T-helper 2 cell treated with Interferon-gamma antibody and Interleukin-4, amounts not matched to agents 5 μg/mL and 100 μg/mL, for 36 hours (primary cell): ENCODE measurements around the gene USP36.

Experiments
- DNase-seq: peaks from one replicate; pipeline ENCODE4 v3.0.0; 2021; ENCODE audit warnings: low spot score
- H3K27ac Mint-ChIP-seq: one replicate; pipeline ENCODE4 v1.8.0; 2021; ENCODE audit warnings: mild to moderate bottlenecking, mixed read lengths
- H3K27me3 Mint-ChIP-seq: one replicate; pipeline ENCODE4 v1.8.0; 2021; ENCODE audit warnings: low read depth, mixed read lengths
- H3K36me3 Mint-ChIP-seq: one replicate; pipeline ENCODE4 v1.8.0; 2021; ENCODE audit warnings: low read depth, mixed read lengths
- H3K4me1 Mint-ChIP-seq: one replicate; pipeline ENCODE4 v1.8.0; 2021; ENCODE audit warnings: low read depth, mixed read lengths
- H3K4me3 Mint-ChIP-seq: one replicate; pipeline ENCODE4 v1.8.0; 2022; ENCODE audit warnings: mild to moderate bottlenecking, moderate library complexity, mixed read lengths
- H3K9me3 Mint-ChIP-seq: one replicate; pipeline ENCODE4 v1.8.0; 2021; ENCODE audit warnings: mixed read lengths

Gene USP36

DNA sequence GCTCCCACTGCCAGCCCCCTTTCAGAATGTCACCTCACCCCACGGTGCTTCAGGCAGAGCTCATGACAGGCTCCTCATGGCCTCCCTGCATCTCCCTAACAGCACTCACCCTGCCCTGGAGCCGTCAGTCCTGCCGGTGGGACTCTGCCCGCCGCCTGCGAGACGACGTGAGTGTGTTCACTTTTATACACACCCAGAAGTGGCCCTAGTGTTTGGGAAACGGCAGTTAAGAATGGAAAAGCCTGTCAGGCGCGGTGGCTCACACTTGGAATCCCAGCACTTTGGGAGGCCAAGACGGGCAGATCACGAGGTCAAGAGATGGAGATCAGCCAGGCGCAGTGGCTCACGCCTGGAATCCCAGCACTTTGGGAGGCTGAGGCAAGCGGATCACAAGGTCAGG, 46.2 kb downstream of the USP36 start:
- no peak overlapping the region for H3K4me3 Mint-ChIP-seq

DNA sequence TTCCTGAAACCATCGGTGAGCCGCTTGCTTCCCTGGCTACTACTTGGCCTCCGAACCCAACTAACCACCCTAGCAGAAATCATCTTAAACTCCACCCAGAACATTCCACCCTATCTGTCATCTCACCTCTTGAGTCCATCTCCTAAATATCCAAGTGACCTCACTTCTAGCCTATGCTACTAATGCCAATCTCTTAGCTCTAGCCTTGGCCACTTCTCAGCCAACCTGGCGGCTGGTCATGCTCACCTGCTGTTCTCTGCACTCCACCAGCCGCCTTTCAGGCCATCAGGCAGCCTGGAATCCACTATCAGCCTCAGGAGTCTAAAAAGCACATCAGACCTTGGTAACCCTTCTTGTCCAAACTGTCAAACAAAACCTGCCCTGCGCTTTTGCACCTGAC, 46.6 kb downstream of the USP36 start:
- H3K27me3 Mint-ChIP-seq = no peaks in the 10 kb centered on the region
- H3K4me1 Mint-ChIP-seq = peaks cover 16% of the 10 kb centered on the region
- H3K27ac Mint-ChIP-seq = no peak overlapping the region
- no peak overlapping the region for H3K4me3 Mint-ChIP-seq
- no peak for DNase-seq
- peaks cover 63% of the 10 kb centered on the region for H3K36me3 Mint-ChIP-seq
- H3K9me3 Mint-ChIP-seq = no peaks in the 10 kb centered on the region

More for the DNA sequence above, 46.2 kb downstream of the USP36 start:
- H3K4me1 Mint-ChIP-seq = peaks cover 17% of the 10 kb centered on the region
- no peaks in the 10 kb centered on the region for H3K27me3 Mint-ChIP-seq
- H3K27ac Mint-ChIP-seq = no peak overlapping the region
- peaks cover 67% of the 10 kb centered on the region for H3K36me3 Mint-ChIP-seq
- H3K9me3 Mint-ChIP-seq = no peaks in the 10 kb centered on the region
- DNase-seq = no peak

- Mint-ChIP-seq H3K4me1 (peaks cover 13% of the 10 kb centered on the region), H3K27me3 (no peaks in the 10 kb centered on the region), H3K9me3 (no peaks in the 10 kb centered on the region), H3K4me3 (no peak overlapping the region), H3K27ac (no peak overlapping the region), H3K36me3 (peaks cover 57% of the 10 kb centered on the region)
- DNase-seq = no peak
These were observed 47.2 kb downstream of the USP36 start for GRCh38 chr17:78793415-78793814.

GRCh38 chr17:78791840-78792709, 48.5 kb downstream of the USP36 start:
- Mint-ChIP-seq H3K4me3 (no peak overlapping the region), H3K27ac (peak overlapping the region; percentile 39)

GRCh38 chr17:78790552-78790951, 50.1 kb downstream of the USP36 start:
- H3K9me3 Mint-ChIP-seq = no peaks in the 10 kb centered on the region
- H3K4me1 Mint-ChIP-seq = peaks cover 14% of the 10 kb centered on the region
- DNase-seq = no peak
- H3K36me3 Mint-ChIP-seq = peaks cover 36% of the 10 kb centered on the region
- H3K4me3 Mint-ChIP-seq = no peak overlapping the region
- H3K27me3 Mint-ChIP-seq = no peaks in the 10 kb centered on the region
- H3K27ac Mint-ChIP-seq = no peak overlapping the region

More at GRCh38 chr17:78791840-78792709, 48.5 kb downstream of the USP36 start:
- Mint-ChIP-seq H3K9me3 (no peaks in the 10 kb centered on the region), H3K27me3 (no peaks in the 10 kb centered on the region), H3K36me3 (peaks cover 51% of the 10 kb centered on the region), H3K4me1 (peaks cover 12% of the 10 kb centered on the region)
- DNase-seq = no peak

DNA sequence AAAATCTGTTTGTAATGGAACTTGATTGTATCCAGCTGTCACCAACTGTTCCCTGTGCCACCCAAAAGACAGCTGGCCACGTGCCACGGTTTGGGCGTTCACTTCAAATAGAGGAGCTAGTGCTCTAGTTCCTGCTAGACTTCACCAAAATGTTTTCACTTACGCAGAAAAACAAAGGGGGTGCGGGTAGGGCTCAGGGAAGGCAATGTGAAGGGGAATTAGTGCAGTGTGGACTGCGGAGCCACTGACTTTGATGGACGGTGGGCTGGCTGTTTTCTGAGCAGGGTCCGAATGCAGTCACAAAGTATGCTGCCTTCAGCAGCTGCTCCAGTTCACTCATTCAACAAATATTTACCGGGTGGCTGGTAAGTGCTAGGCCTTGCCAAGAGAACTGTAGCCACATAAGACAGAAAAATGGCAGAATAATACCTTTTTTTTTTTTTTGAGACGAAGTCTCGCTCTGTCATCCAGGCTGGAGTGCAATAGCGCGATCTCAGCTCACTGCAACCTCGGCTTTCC, 50.9 kb downstream of the USP36 start:
- Mint-ChIP-seq H3K36me3 (peaks cover 32% of the 10 kb centered on the region), H3K4me3 (peak overlapping the region; percentile 56), H3K27me3 (no peaks in the 10 kb centered on the region), H3K4me1 (peaks cover 21% of the 10 kb centered on the region), H3K9me3 (no peaks in the 10 kb centered on the region), H3K27ac (peak overlapping the region; percentile 86)
- DNase-seq = no peak

DNA sequence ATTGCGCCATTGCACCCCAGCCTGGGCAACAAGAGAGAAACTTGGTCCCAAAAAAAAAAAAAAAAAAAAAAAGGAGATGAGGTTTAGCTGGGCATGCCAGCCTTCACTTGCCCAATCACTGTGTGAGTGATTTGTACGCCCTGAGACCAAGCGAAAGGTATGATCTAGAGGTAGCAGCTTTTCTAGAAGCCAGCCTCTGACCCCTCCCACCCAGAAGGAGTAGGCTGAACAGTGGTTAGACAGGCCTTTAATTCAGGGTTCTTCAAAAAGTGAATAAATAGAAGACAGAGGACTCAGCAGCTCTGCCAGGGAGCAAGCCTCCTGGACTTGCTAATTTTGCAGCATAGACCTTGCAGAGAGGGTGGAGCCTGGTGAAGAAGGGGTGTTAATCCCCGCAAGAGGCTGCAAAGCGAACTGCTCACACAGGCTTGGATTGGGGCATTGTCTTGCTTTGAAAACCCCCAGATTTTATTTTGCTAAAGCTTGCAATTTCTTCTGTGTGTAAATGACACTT, 51.4 kb downstream of the USP36 start:
- Mint-ChIP-seq H3K9me3 (no peaks in the 10 kb centered on the region), H3K27ac (peak overlapping the region; percentile 86), H3K27me3 (no peaks in the 10 kb centered on the region), H3K36me3 (peaks cover 27% of the 10 kb centered on the region), H3K4me1 (peaks cover 25% of the 10 kb centered on the region), H3K4me3 (no peak overlapping the region)
- no peak for DNase-seq

DNA sequence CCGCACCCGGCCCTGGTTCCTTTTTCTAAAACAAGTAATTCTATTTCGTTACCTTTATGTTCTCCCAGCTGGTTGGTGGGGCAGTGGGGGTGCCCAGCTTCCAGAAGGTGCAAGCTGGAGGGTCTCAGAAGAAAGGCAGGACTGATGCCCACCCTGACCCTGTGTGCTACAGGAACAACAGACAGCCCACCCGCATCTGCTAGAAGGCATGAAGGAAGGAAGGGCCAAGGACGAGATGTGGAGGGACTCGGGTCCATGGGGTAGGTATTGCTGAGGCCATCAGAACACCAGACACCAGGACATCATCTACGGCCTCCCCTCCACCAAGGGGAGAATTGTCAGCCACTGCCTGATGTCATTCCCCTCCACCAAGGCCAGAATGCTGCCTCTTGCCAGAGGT, 52.2 kb downstream of the USP36 start:
- Mint-ChIP-seq H3K9me3 (no peaks in the 10 kb centered on the region), H3K27ac (no peak overlapping the region), H3K36me3 (peaks cover 21% of the 10 kb centered on the region), H3K27me3 (no peaks in the 10 kb centered on the region), H3K4me1 (peaks cover 32% of the 10 kb centered on the region), H3K4me3 (no peak overlapping the region)
- no peak for DNase-seq

GRCh38 chr17:78787444-78787843, 53.2 kb downstream of the USP36 start:
- Mint-ChIP-seq H3K27ac (no peak overlapping the region), H3K36me3 (peaks cover 19% of the 10 kb centered on the region), H3K9me3 (no peaks in the 10 kb centered on the region)

GRCh38 chr17:78785663-78786057, 55.0 kb downstream of the USP36 start:
- H3K36me3 Mint-ChIP-seq = peaks cover 17% of the 10 kb centered on the region
- H3K4me3 Mint-ChIP-seq = no peak overlapping the region
- H3K27me3 Mint-ChIP-seq = no peaks in the 10 kb centered on the region
- peaks cover 37% of the 10 kb centered on the region for H3K4me1 Mint-ChIP-seq
- no peak for DNase-seq
- H3K27ac Mint-ChIP-seq = peak overlapping the region; percentile 80
- H3K9me3 Mint-ChIP-seq = no peaks in the 10 kb centered on the region

More at GRCh38 chr17:78787444-78787843, 53.2 kb downstream of the USP36 start:
- Mint-ChIP-seq H3K4me3 (no peak overlapping the region), H3K27me3 (no peaks in the 10 kb centered on the region), H3K4me1 (peaks cover 39% of the 10 kb centered on the region)
- no peak for DNase-seq

- Mint-ChIP-seq H3K27ac (peak overlapping the region; percentile 80), H3K36me3 (peaks cover 15% of the 10 kb centered on the region), H3K27me3 (no peaks in the 10 kb centered on the region), H3K4me3 (peak overlapping the region; percentile 65), H3K9me3 (no peaks in the 10 kb centered on the region), H3K4me1 (peaks cover 37% of the 10 kb centered on the region)
- DNase-seq = no peak
These were observed 55.5 kb downstream of the USP36 start for GRCh38 chr17:78785011-78785662.

DNA sequence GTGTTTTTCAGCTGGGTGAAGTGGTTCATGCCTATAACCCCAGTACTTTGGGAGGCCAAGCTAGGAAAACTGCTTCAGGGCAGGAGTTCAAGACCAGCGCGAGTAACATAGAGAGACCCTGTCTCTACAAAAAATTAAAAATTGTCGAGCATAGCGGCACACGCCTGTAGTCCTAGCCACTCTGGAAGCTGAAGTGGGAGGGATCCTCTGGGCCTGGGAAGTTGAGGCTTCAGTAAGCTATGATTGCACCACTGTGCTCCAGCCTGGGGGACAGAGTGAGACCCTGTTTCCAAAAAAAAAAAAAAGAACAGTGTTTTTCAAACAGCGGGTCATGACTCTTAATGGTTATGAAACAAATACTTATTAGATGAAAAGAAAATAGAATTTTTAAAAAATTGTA, 56.3 kb downstream of the USP36 start:
- peak overlapping the region; percentile 84 for H3K27ac Mint-ChIP-seq
- DNase-seq = no peak
- peaks cover 15% of the 10 kb centered on the region for H3K36me3 Mint-ChIP-seq
- peaks cover 37% of the 10 kb centered on the region for H3K4me1 Mint-ChIP-seq
- peak overlapping the region; percentile 84 for H3K4me3 Mint-ChIP-seq
- H3K9me3 Mint-ChIP-seq = no peaks in the 10 kb centered on the region
- H3K27me3 Mint-ChIP-seq = no peaks in the 10 kb centered on the region

DNA sequence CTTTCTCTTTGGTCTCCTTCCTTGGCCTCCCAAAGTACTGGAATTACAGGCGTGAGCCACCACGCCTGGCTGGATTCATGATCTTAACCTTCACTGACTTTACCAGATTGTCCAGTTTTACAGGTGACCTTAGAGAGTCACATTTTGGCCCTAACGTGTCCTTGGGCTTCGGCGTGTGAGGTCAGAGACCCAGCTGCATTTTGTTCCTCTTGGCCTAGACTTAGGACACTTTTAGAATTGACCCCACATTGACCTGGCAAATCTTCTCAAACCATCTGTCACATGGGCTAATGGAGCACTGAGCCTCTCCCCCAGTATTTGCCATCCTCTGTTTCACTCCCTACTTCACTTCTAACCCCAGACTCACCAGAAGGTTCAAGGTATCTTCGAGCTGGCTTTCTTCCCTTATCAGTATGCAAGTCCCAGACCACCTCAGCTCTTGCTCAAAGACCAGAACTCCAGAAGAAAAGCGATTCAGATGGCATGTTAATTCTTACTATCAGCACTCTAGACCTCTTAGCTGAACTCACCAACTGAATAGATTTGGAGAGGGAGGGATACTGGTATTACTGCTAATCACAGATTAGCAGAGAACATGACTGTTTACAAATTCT, 56.8 kb downstream of the USP36 start:
- Mint-ChIP-seq H3K27me3 (no peaks in the 10 kb centered on the region), H3K36me3 (peaks cover 17% of the 10 kb centered on the region), H3K9me3 (no peaks in the 10 kb centered on the region), H3K27ac (peak overlapping the region; percentile 84), H3K4me3 (peak overlapping the region; percentile 84), H3K4me1 (peaks cover 36% of the 10 kb centered on the region)
- no peak for DNase-seq

- H3K9me3 Mint-ChIP-seq = no peaks in the 10 kb centered on the region
- peak within 1 kb of the TSS; percentile 94 for H3K27ac Mint-ChIP-seq
- DNase-seq = no peak
- H3K36me3 Mint-ChIP-seq = peaks cover 18% of the 10 kb centered on the region
- H3K4me1 Mint-ChIP-seq = peaks cover 44% of the 10 kb centered on the region
- no peaks in the 10 kb centered on the region for H3K27me3 Mint-ChIP-seq
- H3K4me3 Mint-ChIP-seq = peak within 1 kb of the TSS; percentile 84
These were observed 58.7 kb downstream of the USP36 start, which contains the start of gene CYTH1 for GRCh38 chr17:78781893-78782304. Gene CYTH1, minus strand, starts transcription at chr17:78782273. Its CDS starts 50 bp downstream, at chr17:78782223.
